ENCODE results near the gene DMD. TPM values are rescaled to one million over a fixed set of nuclear protein-coding genes. Genes with fewer than 3 reads are reported as not detected.

The DMD gene
- polyA plus RNA-seq, 1 donor from 2014 or later: 21.6 TPM

- H3K4me3 ChIP-seq (ENCODE audit: low read length): no peak overlapping the region
- no peak overlapping the region for H3K4me2 ChIP-seq (ENCODE audit: low read length)
- H4K20me1 ChIP-seq (ENCODE audit: insufficient read depth): no peaks in the 10 kb centered on the region
- H2AFZ ChIP-seq (ENCODE audit: low read depth, low read length): no peak overlapping the region
- H3F3A ChIP-seq (ENCODE audit: insufficient read depth, low read length, poor library complexity, severe bottlenecking): no peaks in the 10 kb centered on the region
- H3K9me2 ChIP-seq (ENCODE audit: insufficient read depth, low read length): no peaks in the 10 kb centered on the region
- H3K9ac ChIP-seq (ENCODE audit: low read length): no peak overlapping the region
- H3K27me3 ChIP-seq (ENCODE audit: insufficient read depth, low read depth, low read length): no peaks in the 10 kb centered on the region
- no peaks in the 10 kb centered on the region for H3K9me3 ChIP-seq (ENCODE audit: low read length)
- no peak overlapping the region for H3K27ac ChIP-seq (ENCODE audit: low read length)
- H3K79me2 ChIP-seq (replicated peaks; ENCODE audit: insufficient read depth, low read length): no peaks in the 10 kb centered on the region
- no peak for TF ChIP-seq REST (IDR thresholded peaks at IDR 0.05; ENCODE audit: borderline replicate concordance)
- TF ChIP-seq TAF1 (IDR thresholded peaks at IDR 0.05; ENCODE audit: low read depth): no peak
- no peak for TF ChIP-seq MXI1 (conservative IDR thresholded peaks at IDR 0.05; ENCODE audit: poor library complexity, severe bottlenecking)
- TF ChIP-seq CTCF (IDR thresholded peaks at IDR 0.05; ENCODE audit: poor library complexity, severe bottlenecking): no peak
- TF ChIP-seq POLR2AphosphoS5 (IDR thresholded peaks at IDR 0.05): no peak
- TF ChIP-seq SMC3 (conservative IDR thresholded peaks at IDR 0.05; ENCODE audit: poor library complexity): no peak
- no peak for TF ChIP-seq EP300 (conservative IDR thresholded peaks at IDR 0.05; ENCODE audit: poor library complexity, severe bottlenecking)
- TF ChIP-seq EZH2 (IDR thresholded peaks at IDR 0.05; ENCODE audit: borderline replicate concordance, insufficient read depth, low read length, poor library complexity, severe bottlenecking): no peak
- no peak for TF ChIP-seq RAD21 (conservative IDR thresholded peaks at IDR 0.05)
- H3K36me3 ChIP-seq (ENCODE audit: insufficient read depth, low read length): no peaks in the 10 kb centered on the region
These were observed 257.2 kb downstream of the DMD start for GRCh38 chrX:32954125-32954524.

- Histone ChIP-seq H3K4me2 (ENCODE audit: low read length) (no peak overlapping the region), H3K36me3 (ENCODE audit: insufficient read depth, low read length) (no peaks in the 10 kb centered on the region), H3K27me3 (ENCODE audit: insufficient read depth, low read depth, low read length) (no peaks in the 10 kb centered on the region), H3K27ac (ENCODE audit: low read length) (no peak overlapping the region), H3K9me3 (ENCODE audit: low read length) (no peaks in the 10 kb centered on the region), H3K79me2 (replicated peaks; ENCODE audit: insufficient read depth, low read length) (no peaks in the 10 kb centered on the region), H4K20me1 (ENCODE audit: insufficient read depth) (no peaks in the 10 kb centered on the region), H2AFZ (ENCODE audit: low read depth, low read length) (no peak overlapping the region), H3K4me3 (ENCODE audit: low read length) (no peak overlapping the region), H3K9me2 (ENCODE audit: insufficient read depth, low read length) (no peaks in the 10 kb centered on the region), H3K9ac (ENCODE audit: low read length) (no peak overlapping the region), H3F3A (ENCODE audit: insufficient read depth, low read length, poor library complexity, severe bottlenecking) (no peaks in the 10 kb centered on the region)
- no peak for TF ChIP-seq MXI1 (conservative IDR thresholded peaks at IDR 0.05; ENCODE audit: poor library complexity, severe bottlenecking)
- TF ChIP-seq POLR2AphosphoS5 (IDR thresholded peaks at IDR 0.05): no peak
- no peak for TF ChIP-seq RAD21 (conservative IDR thresholded peaks at IDR 0.05)
- TF ChIP-seq REST (IDR thresholded peaks at IDR 0.05; ENCODE audit: borderline replicate concordance): no peak
- no peak for TF ChIP-seq CTCF (IDR thresholded peaks at IDR 0.05; ENCODE audit: poor library complexity, severe bottlenecking)
- no peak for TF ChIP-seq EZH2 (IDR thresholded peaks at IDR 0.05; ENCODE audit: borderline replicate concordance, insufficient read depth, low read length, poor library complexity, severe bottlenecking)
- TF ChIP-seq EP300 (conservative IDR thresholded peaks at IDR 0.05; ENCODE audit: poor library complexity, severe bottlenecking): no peak
These were observed 263.2 kb downstream of the DMD start for GRCh38 chrX:32948130-32948529.
